Effector memory CD4-positive, alpha-beta T cell (primary cell): ENCODE results near the gene LDAF1.

ENCODE experiments used
- DNase-seq, 3 donors: peaks; one replicate each; pipeline ENCODE4 v3.0.0-alpha.2; 2020
- H3K27ac ChIP-seq: 2 replicates; pipeline ENCODE4 v1.7.0; 2013; ENCODE audit warnings: mild to moderate bottlenecking, low read length, moderate library complexity; ENCODE audit not compliant: insufficient read depth, poor library complexity, severe bottlenecking
- H3K27me3 ChIP-seq: replicated peaks from 2 replicates; pipeline ENCODE4 v1.7.0; 2013; ENCODE audit warnings: mild to moderate bottlenecking, low read length; ENCODE audit not compliant: insufficient read depth, control insufficient read depth, poor library complexity, severe bottlenecking
- H3K36me3 ChIP-seq: 2 replicates; pipeline ENCODE4 v1.7.0; 2013; ENCODE audit warnings: mild to moderate bottlenecking, low read length, moderate library complexity; ENCODE audit not compliant: control insufficient read depth, insufficient read depth
- H3K4me1 ChIP-seq: 2 replicates; pipeline ENCODE4 v1.7.0; 2013; ENCODE audit warnings: low read length, mild to moderate bottlenecking; ENCODE audit not compliant: control insufficient read depth, insufficient read depth, poor library complexity, severe bottlenecking
- H3K4me3 ChIP-seq: 2 replicates; pipeline ENCODE4 v1.7.0; 2013; ENCODE audit warnings: low read length, low read depth, mild to moderate bottlenecking; ENCODE audit not compliant: insufficient read depth, poor library complexity, severe bottlenecking
- H3K9me3 ChIP-seq: 2 replicates; pipeline ENCODE4 v1.7.0; 2013; ENCODE audit warnings: mild to moderate bottlenecking, low read length, moderate library complexity; ENCODE audit not compliant: control insufficient read depth

LDAF1 gene

GRCh38 chr16:21211486-21211885 lies 53.0 kb downstream of the LDAF1 start, which contains the start of gene ZP2:
ZP2 (minus strand) TSS chr16:21211574; CDS start chr16:21211547, 27 bp downstream.
- no peak for DNase-seq
- no peaks in the 10 kb centered on the region for H3K27me3 ChIP-seq
- H3K36me3 ChIP-seq: no peaks in the 10 kb centered on the region

GRCh38 chr16:21214086-21214485 lies 55.6 kb downstream of the LDAF1 start:
- no peaks in the 10 kb centered on the region for H3K4me1 ChIP-seq
- no peak overlapping the region for H3K27ac ChIP-seq
- no peak overlapping the region for H3K4me3 ChIP-seq
- no peaks in the 10 kb centered on the region for H3K9me3 ChIP-seq
- no peak for DNase-seq
- no peaks in the 10 kb centered on the region for H3K27me3 ChIP-seq
- no peaks in the 10 kb centered on the region for H3K36me3 ChIP-seq

More at GRCh38 chr16:21211486-21211885, 53.0 kb downstream of the LDAF1 start, which contains the start of gene ZP2:
- Histone ChIP-seq H3K4me1 (no peaks in the 10 kb centered on the region), H3K4me3 (no peak within 1 kb of the TSS), H3K9me3 (no peaks in the 10 kb centered on the region), H3K27ac (no peak within 1 kb of the TSS)

- no peaks in the 10 kb centered on the region for H3K9me3 ChIP-seq
Observed at GRCh38 chr16:21217121-21217520, 58.6 kb downstream of the LDAF1 start.

GRCh38 chr16:21218153-21218552 lies 59.7 kb downstream of the LDAF1 start:
- Histone ChIP-seq H3K9me3 (no peaks in the 10 kb centered on the region), H3K27ac (no peak overlapping the region), H3K4me1 (no peaks in the 10 kb centered on the region), H3K27me3 (peaks cover 7% of the 10 kb centered on the region), H3K36me3 (no peaks in the 10 kb centered on the region), H3K4me3 (no peak overlapping the region)
- DNase-seq: no peak

More at GRCh38 chr16:21217121-21217520, 58.6 kb downstream of the LDAF1 start:
- DNase-seq: no peak
- no peak overlapping the region for H3K4me3 ChIP-seq
- peaks cover 7% of the 10 kb centered on the region for H3K27me3 ChIP-seq
- no peaks in the 10 kb centered on the region for H3K4me1 ChIP-seq
- no peaks in the 10 kb centered on the region for H3K36me3 ChIP-seq
- H3K27ac ChIP-seq: no peak overlapping the region

GRCh38 chr16:21219551-21219950 lies 61.1 kb downstream of the LDAF1 start:
- no peaks in the 10 kb centered on the region for H3K4me1 ChIP-seq
- H3K27ac ChIP-seq: no peak overlapping the region
- H3K36me3 ChIP-seq: no peaks in the 10 kb centered on the region
- DNase-seq: no peak
- no peaks in the 10 kb centered on the region for H3K9me3 ChIP-seq
- peaks cover 7% of the 10 kb centered on the region for H3K27me3 ChIP-seq
- no peak overlapping the region for H3K4me3 ChIP-seq

- Histone ChIP-seq H3K4me1 (no peaks in the 10 kb centered on the region), H3K27ac (no peak overlapping the region), H3K36me3 (no peaks in the 10 kb centered on the region), H3K4me3 (no peak overlapping the region), H3K9me3 (no peaks in the 10 kb centered on the region), H3K27me3 (peaks cover 7% of the 10 kb centered on the region)
- DNase-seq: no peak
Observed at GRCh38 chr16:21222495-21223337, 64.2 kb downstream of the LDAF1 start.

GRCh38 chr16:21223787-21224186 lies 65.3 kb downstream of the LDAF1 start:
- peaks cover 7% of the 10 kb centered on the region for H3K27me3 ChIP-seq
- no peaks in the 10 kb centered on the region for H3K36me3 ChIP-seq
- H3K4me1 ChIP-seq: no peaks in the 10 kb centered on the region
- H3K27ac ChIP-seq: no peak overlapping the region
- DNase-seq: no peak
- no peak overlapping the region for H3K4me3 ChIP-seq
- H3K9me3 ChIP-seq: no peaks in the 10 kb centered on the region

GRCh38 chr16:21224800-21225199 lies 66.3 kb downstream of the LDAF1 start:
- Histone ChIP-seq H3K27me3 (peaks cover 1% of the 10 kb centered on the region), H3K4me1 (no peaks in the 10 kb centered on the region), H3K9me3 (no peaks in the 10 kb centered on the region), H3K36me3 (no peaks in the 10 kb centered on the region), H3K4me3 (no peak overlapping the region), H3K27ac (no peak overlapping the region)
- no peak for DNase-seq

GRCh38 chr16:21226749-21227148 lies 68.3 kb downstream of the LDAF1 start:
- DNase-seq: no peak
- Histone ChIP-seq H3K27me3 (no peaks in the 10 kb centered on the region), H3K9me3 (no peaks in the 10 kb centered on the region), H3K27ac (no peak overlapping the region), H3K4me3 (no peak overlapping the region), H3K36me3 (no peaks in the 10 kb centered on the region), H3K4me1 (no peaks in the 10 kb centered on the region)

- no peaks in the 10 kb centered on the region for H3K9me3 ChIP-seq
- H3K27me3 ChIP-seq: no peaks in the 10 kb centered on the region
- no peak overlapping the region for H3K4me3 ChIP-seq
- no peak overlapping the region for H3K27ac ChIP-seq
- no peaks in the 10 kb centered on the region for H3K36me3 ChIP-seq
- no peak for DNase-seq
- no peaks in the 10 kb centered on the region for H3K4me1 ChIP-seq
Observed at GRCh38 chr16:21227866-21228265, 69.4 kb downstream of the LDAF1 start.
